ENCODE results near the gene EIF5A.

The EIF5A gene

GRCh38 chr17:7324438-7324779, 17.0 kb downstream of the EIF5A start:
- H3K27ac ChIP-seq, result no peak overlapping the region
- H3K4me1 ChIP-seq, result peaks cover 0 to 15% (median 9%) of the 10 kb centered on the region in 4 donors
- no peaks in the 10 kb centered on the region for H3K9me3 ChIP-seq
- peaks cover 40 to 82% (median 59%) of the 10 kb centered on the region in 3 donors for H3K36me3 ChIP-seq
- intact Hi-C loops (cut with DNase I; ENCODE audit: low total_unique reads), result no loop called here
- DNase-seq, result no peak
- no peak overlapping the region for H3K4me3 ChIP-seq
- TF ChIP-seq CTCF (IDR thresholded peaks at IDR 0.05), result no peak
- H3K27me3 ChIP-seq, result no peaks in the 10 kb centered on the region

- Histone ChIP-seq H3K27ac (no peak overlapping the region), H3K9me3 (no peaks in the 10 kb centered on the region), H3K27me3 (no peaks in the 10 kb centered on the region), H3K4me3 (no peak overlapping the region), H3K4me1 (peaks cover 0 to 15% (median 9%) of the 10 kb centered on the region in 4 donors), H3K36me3 (peaks cover 40 to 78% (median 56%) of the 10 kb centered on the region in 3 donors)
- intact Hi-C loops (cut with DNase I; ENCODE audit: low total_unique reads), result no loop called here
- no peak for TF ChIP-seq CTCF (IDR thresholded peaks at IDR 0.05)
- no peak for DNase-seq
These were observed 17.7 kb downstream of the EIF5A start for GRCh38 chr17:7325031-7325528.

- Histone ChIP-seq H3K4me1 (peaks cover 0 to 23% (median 16%) of the 10 kb centered on the region in 4 donors), H3K9me3 (no peaks in the 10 kb centered on the region), H3K27me3 (no peaks in the 10 kb centered on the region), H3K36me3 (peaks cover 29 to 67% (median 45%) of the 10 kb centered on the region in 3 donors), H3K27ac (no peak overlapping the region), H3K4me3 (no peak overlapping the region)
- no peak for TF ChIP-seq CTCF (IDR thresholded peaks at IDR 0.05)
- intact Hi-C loops (cut with DNase I; ENCODE audit: low total_unique reads), result no loop called here
- no peak for DNase-seq
These were observed 18.8 kb downstream of the EIF5A start for GRCh38 chr17:7326186-7326585.

- no peak for DNase-seq
- H3K27me3 ChIP-seq, result no peaks in the 10 kb centered on the region
- H3K4me1 ChIP-seq, result peaks cover 0 to 23% (median 16%) of the 10 kb centered on the region in 4 donors
- H3K36me3 ChIP-seq, result peaks cover 21 to 58% (median 36%) of the 10 kb centered on the region in 3 donors
- intact Hi-C loops (cut with DNase I; ENCODE audit: low total_unique reads), result no loop called here
- no peaks in the 10 kb centered on the region for H3K9me3 ChIP-seq
- H3K4me3 ChIP-seq, result no peak overlapping the region
- no peak overlapping the region for H3K27ac ChIP-seq
- TF ChIP-seq CTCF (IDR thresholded peaks at IDR 0.05), result no peak
These were observed 19.6 kb downstream of the EIF5A start for GRCh38 chr17:7327056-7327455.

- no peak overlapping the region for H3K27ac ChIP-seq
- intact Hi-C loops (cut with DNase I; ENCODE audit: low total_unique reads), result no loop called here
- peaks cover 0 to 3% of the 10 kb centered on the region in 2 donors for H3K27me3 ChIP-seq
- H3K4me1 ChIP-seq, result peaks cover 0 to 23% (median 16%) of the 10 kb centered on the region in 4 donors
- TF ChIP-seq CTCF (IDR thresholded peaks at IDR 0.05), result no peak
- peaks cover 16 to 53% (median 32%) of the 10 kb centered on the region in 3 donors for H3K36me3 ChIP-seq
- DNase-seq, result no peak
- no peaks in the 10 kb centered on the region for H3K9me3 ChIP-seq
- no peak overlapping the region for H3K4me3 ChIP-seq
These were observed 20.1 kb downstream of the EIF5A start for GRCh38 chr17:7327501-7327900.

- Histone ChIP-seq H3K4me1 (peaks cover 0 to 23% (median 16%) of the 10 kb centered on the region in 4 donors), H3K27ac (peak overlapping the region; percentile 92), H3K27me3 (peaks cover 0 to 7% of the 10 kb centered on the region in 2 donors), H3K4me3 (peak overlapping the region; percentile 58 to 62), H3K36me3 (peaks cover 11 to 48% (median 27%) of the 10 kb centered on the region in 3 donors), H3K9me3 (no peaks in the 10 kb centered on the region)
- DNase-seq, result no peak
- intact Hi-C loops (cut with DNase I; ENCODE audit: low total_unique reads), result no loop called here
- TF ChIP-seq CTCF (IDR thresholded peaks at IDR 0.05), result no peak
These were observed 20.6 kb downstream of the EIF5A start for GRCh38 chr17:7328009-7328408.
